ENCODE measurements around the gene KLHL8. TPM values are rescaled to one million over a fixed set of nuclear protein-coding genes. Genes with fewer than 3 reads are reported as not detected.

KLHL8 gene
- total RNA-seq, 1 experiment from 2014 or later = 7.5 TPM

GRCh38 chr4:87118826-87119225 lies 101.6 kb downstream of the KLHL8 start:
- Histone ChIP-seq H3K4me2 (ENCODE audit: insufficient read depth, insufficient read length, low read length) (no peak overlapping the region), H2AFZ (ENCODE audit: low read length) (no peak overlapping the region), H3K9me3 (ENCODE audit: control insufficient read depth, low read depth, low read length) (no peaks in the 10 kb centered on the region), H2BK15ac (ENCODE audit: low read depth, low read length) (no peak overlapping the region), H4K20me1 (ENCODE audit: control insufficient read depth, insufficient read depth, insufficient read length) (no peaks in the 10 kb centered on the region), H3K23ac (ENCODE audit: insufficient read length, low read depth, low read length) (no peak overlapping the region), H3K27me3 (ENCODE audit: insufficient read depth, low read length) (no peaks in the 10 kb centered on the region), H3K27ac (ENCODE audit: insufficient read length, low read depth, low read length) (no peak overlapping the region), H3T11ph (ENCODE audit: low read length) (no peak overlapping the region), H3K79me2 (ENCODE audit: insufficient read depth, low read length) (peaks cover 2% of the 10 kb centered on the region; the same call in 1 of the 2 replicates), H2BK12ac (ENCODE audit: insufficient read length, low read depth, low read length) (no peak overlapping the region), H3K4ac (ENCODE audit: low read depth, low read length) (no peak overlapping the region), H4K5ac (ENCODE audit: insufficient read length, low read depth, low read length) (no peak overlapping the region), H2AK5ac (ENCODE audit: insufficient read length, low read length) (no peak overlapping the region), H3K9ac (ENCODE audit: extremely low read depth, insufficient read length, low read length) (no peak overlapping the region), H4K91ac (ENCODE audit: insufficient read length, low read depth, low read length) (no peak overlapping the region), H2BK20ac (ENCODE audit: low read depth, low read length, poor library complexity, severe bottlenecking) (no peak overlapping the region), H3K79me1 (ENCODE audit: insufficient read depth, low read depth, low read length, poor library complexity, severe bottlenecking) (peaks cover 6% of the 10 kb centered on the region), H3K4me1 (ENCODE audit: insufficient read depth, low read length) (no peaks in the 10 kb centered on the region; the same call in 1 of the 2 replicates), H3K14ac (ENCODE audit: insufficient read depth, low read length) (no peak overlapping the region), H3K23me2 (ENCODE audit: insufficient read length, low read depth, low read length, poor library complexity, severe bottlenecking) (peaks cover 3% of the 10 kb centered on the region), H2BK5ac (ENCODE audit: insufficient read length, low read length) (no peak overlapping the region), H3K18ac (ENCODE audit: insufficient read length, low read depth, low read length) (no peak overlapping the region), H4K8ac (replicated peaks; ENCODE audit: insufficient read length, low read depth, low read length) (no peak overlapping the region), H3K56ac (ENCODE audit: insufficient read length, low read depth, low read length) (no peak overlapping the region), H2BK120ac (ENCODE audit: low read depth, low read length, poor library complexity, severe bottlenecking) (no peak overlapping the region)
- TF ChIP-seq, protein P1, sequence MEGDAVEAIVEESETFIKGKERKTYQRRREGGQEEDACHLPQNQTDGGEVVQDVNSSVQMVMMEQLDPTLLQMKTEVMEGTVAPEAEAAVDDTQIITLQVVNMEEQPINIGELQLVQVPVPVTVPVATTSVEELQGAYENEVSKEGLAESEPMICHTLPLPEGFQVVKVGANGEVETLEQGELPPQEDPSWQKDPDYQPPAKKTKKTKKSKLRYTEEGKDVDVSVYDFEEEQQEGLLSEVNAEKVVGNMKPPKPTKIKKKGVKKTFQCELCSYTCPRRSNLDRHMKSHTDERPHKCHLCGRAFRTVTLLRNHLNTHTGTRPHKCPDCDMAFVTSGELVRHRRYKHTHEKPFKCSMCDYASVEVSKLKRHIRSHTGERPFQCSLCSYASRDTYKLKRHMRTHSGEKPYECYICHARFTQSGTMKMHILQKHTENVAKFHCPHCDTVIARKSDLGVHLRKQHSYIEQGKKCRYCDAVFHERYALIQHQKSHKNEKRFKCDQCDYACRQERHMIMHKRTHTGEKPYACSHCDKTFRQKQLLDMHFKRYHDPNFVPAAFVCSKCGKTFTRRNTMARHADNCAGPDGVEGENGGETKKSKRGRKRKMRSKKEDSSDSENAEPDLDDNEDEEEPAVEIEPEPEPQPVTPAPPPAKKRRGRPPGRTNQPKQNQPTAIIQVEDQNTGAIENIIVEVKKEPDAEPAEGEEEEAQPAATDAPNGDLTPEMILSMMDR (conservative IDR thresholded peaks at IDR 0.05) = no peak
- DNase-seq = no peak
- peaks cover 25 to 59% (median 33%) of the 10 kb centered on the region in 3 experiments for H3K36me3 Mint-ChIP-seq (ENCODE audit: insufficient read depth in 1 of 3, low read depth in 3 of 3)
- WGBS (ENCODE audit: extremely low coverage, insufficient read length, low lambda C conversion rate) = no CpG with 5 or more reads among the region's 2 CpGs
- H3K4me1 Mint-ChIP-seq = peaks cover 23 to 25% of the 10 kb centered on the region in 2 experiments
- no peaks in the 10 kb centered on the region for H3K9me3 Mint-ChIP-seq
- peak overlapping the region in 1 of 3 experiments; percentile 61; a peak in 2 of 7 replicates for H3K27ac Mint-ChIP-seq
- no peaks in the 10 kb centered on the region; the same call in 1 of the 2 replicates for H3K27me3 Mint-ChIP-seq (ENCODE audit: low read depth)
- no peak overlapping the region for H3K4me3 Mint-ChIP-seq
